ENCODE data around the gene SEPTIN2.
A peak's percentile ranks its signal among the peaks of the same experiment; 100 is the strongest.
"Not testable (repeated sequence)": the region's sequence is repeated elsewhere in the genome, so short reads cannot be mapped to it uniquely, and the experiment has no call there.

Gene SEPTIN2

DNA sequence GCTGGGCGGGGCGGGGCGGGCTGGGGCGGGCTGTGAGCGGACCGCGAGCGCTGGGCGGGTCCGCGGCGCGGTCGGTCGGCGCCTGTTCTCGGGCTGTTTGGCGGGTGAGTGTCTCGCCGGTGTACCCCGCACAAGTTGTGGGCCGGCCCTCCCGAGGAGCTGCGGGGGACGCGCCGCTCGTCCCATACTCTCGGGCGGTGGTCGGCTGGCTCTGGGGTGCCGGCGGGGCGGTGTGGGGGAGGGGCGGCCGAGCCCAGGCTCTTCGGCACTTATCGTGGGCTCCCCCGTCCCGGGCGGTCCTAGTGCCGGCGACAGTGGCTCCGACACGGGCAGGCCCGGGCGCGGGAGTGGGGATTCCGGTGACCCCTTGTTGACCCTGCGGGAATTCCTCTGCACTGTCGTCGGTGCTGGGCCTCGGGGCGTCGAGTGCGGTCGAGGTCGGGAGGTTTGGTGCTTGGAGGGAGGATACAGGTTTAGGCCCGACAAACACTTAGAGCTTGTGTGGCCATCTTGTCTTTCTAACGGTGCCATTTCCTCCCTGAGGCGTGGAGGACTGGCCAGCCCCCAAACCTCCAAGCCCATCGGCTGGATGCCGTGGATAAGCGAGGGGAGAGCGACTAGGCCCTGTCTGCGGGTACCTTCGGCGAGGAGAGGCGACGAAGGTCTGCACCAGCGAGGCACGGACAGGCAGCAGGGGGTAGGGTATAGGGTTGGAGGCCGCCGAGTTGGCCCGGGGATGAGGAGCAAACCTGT lies at the start of gene SEPTIN2:
Gene SEPTIN2 (plus strand): TSS at position 47 of the 753 bp plus-strand sequence. CDS start 8,308 bp downstream, outside the sequence.
- no peak for DNase-seq (ENCODE audit: low read depth, low spot score)

DNA sequence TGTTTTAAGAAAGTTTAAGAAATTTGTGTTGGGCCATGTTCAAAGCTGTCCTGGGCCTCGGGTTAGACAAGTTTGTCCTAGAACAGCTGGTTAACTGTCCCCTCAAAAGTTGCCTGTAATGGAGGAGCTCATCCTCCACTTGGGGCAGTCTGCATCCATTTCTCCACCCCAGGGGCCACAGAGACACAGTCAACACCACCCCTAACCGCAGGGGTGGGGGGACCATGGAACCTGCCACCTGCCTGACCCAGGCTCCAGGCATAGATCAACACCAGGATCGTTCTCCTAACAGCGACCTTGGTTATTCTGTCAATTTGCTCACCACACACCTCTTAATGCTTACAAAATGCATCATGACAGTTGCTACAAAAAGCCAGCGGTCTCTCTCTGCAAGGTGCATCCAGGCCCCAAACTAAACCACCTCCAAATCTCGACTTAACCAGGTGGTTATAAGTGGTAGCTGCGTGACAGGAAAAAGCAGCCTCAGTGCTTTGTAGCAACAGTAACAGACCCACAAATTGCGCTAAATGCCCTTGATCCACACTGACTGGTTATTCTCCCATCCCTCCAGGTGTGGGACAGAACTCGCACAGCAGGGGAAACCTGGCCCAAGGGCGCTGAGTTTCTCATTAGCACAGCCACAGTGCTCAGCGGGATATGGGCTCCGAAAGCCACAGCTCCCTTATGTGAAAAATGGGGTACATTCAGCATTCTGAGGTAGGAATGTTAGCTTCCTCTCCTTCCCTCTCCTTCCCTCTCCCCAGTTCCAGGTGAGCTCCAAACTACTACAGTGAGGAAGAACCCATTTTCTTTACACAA lies 48.3 kb upstream of the SEPTIN2 start:
- DNase-seq (ENCODE audit: low read depth, low spot score) = no peak

DNA sequence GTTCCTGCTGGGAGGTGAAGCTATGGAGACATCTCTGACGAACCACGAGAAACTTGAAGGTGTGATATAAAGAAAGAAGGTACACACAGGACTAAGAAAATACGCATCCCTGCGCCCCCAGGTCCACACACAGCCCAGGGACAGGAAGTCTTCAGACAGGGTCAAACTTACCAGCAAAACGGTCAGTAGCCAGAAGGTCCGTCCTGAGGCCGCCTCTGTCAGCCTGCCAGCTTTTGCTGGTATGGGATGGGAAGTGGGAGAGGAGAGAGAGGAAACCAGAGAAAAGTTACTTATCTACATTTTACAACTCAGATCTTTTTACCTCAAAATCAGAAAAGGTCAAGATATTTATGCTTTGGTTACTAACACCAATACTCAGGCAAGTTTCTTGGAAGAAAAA lies 47.4 kb upstream of the SEPTIN2 start:
- no peak for DNase-seq (ENCODE audit: low read depth, low spot score)

DNA sequence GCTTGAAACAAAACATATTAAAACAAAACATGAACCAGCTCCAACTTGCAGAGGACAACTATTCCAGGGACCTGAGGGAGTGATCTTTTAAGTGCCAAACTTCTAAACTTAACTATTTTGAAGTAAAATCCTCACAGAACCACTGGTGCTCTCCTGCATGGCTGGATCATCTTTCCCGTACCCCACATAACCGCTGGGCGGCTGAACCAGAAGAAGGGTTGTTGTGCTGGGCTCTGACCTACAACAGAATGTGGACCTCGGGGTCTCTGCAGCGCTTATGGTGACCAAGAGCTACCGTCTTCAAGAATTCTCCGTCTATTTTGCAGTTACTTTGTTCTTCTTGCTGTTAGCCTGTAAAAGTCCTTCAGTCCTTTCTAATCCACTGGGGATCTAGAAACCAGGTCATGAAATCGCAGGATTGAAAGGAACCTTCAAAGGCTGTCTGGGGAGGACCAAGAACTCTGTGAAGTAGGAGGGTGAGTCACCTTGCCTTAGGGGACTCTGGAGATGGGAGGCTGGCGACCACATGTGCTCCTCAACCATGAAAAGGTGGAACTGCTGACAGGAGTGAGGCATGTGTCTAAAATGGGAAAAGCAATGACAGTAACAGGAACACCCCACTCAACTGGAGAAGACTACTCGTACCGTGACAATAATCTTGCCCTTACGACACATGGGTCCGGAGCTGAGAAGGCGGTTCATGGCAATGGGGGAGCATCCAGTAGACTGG lies 46.8 kb upstream of the SEPTIN2 start:
- DNase-seq (ENCODE audit: low read depth, low spot score) = no peak

DNA sequence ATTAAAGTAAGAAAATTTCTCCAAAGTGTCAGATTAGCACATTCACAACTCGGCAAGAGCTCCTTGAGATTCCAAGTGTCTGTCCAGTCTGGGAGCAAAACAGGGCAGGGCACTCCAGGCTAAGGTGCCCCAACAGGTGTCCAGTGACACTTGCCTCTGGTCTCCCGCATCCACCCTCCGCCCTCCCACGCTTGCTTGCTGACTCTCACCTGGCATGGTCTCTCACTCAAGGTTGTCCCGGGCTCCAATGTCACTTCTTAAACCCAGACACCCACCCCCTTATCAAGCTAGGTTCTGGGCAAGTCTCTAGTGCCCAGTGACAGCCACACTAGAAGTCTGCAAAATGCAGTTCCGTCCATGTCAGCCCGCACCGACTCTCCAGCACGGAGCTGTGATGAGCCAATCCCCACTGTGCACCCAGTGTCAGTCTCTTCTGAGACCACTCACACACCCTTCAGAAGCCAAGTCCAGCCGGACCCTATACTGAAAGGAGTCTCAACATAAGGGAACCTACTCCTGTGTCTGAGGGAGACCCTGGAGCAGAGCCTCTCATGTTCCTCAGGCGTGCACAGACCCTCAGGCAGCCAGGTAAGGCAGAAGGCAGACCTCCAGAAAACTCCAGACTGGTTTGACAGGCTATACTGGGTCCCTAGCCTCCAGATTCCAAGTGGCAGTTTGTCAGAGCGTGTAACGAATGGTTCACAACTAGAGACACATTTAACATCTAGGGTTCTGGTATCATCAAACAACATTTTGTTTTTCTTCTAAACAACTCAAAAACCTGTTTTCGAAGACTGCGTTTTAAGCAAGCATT lies 45.8 kb upstream of the SEPTIN2 start:
- DNase-seq (ENCODE audit: low read depth, low spot score) = no peak

DNA sequence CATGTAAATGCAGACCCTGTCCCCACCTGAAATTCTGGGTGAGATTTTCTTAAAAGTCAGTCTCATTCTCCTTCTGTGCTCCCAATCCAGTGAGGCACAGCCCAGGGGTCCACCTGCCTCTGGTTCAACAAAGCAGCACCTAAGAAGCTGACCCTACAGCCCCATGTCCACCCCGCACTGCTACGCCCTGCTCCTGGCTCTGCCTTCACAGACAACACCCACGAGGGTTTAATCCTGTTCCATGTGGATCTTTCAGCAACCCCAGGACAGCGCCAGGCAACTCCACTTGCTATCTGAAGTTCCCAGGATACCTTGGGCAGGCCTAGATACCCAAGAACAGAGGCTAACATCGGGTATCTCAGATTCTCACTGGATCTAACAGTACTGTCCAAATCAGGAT lies 45.2 kb upstream of the SEPTIN2 start:
- DNase-seq (ENCODE audit: low read depth, low spot score) = no peak

DNA sequence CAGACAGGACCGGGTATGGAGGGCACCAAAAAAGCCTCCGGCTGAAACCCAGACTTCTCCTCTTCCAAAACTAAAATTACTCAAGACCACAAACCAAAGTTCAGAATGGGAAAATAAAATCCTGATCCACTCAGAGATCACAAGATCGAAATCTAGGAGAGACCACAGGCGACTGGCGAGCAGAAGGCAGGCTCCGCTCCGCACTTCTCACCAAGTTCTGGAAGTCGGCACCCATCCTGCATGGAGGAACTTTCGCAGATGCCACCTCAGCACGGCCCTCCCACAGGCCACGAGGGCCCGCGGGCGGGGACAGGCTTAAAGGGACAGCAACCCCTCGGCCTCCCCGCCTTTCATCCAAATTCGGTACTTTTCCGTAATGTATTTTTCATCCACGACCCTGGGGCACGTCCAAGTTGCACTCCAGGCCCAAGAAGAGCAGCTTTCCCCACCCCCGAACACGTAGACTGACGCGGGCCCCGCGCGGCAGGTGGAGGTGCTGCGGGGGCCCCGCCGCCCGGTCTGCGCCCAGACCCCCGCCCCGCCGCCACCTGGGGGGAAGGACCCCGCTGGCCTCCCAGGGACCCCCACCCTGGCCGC lies 43.9 kb upstream of the SEPTIN2 start:
- peak; percentile 33 for DNase-seq (ENCODE audit: low read depth, low spot score)

DNA sequence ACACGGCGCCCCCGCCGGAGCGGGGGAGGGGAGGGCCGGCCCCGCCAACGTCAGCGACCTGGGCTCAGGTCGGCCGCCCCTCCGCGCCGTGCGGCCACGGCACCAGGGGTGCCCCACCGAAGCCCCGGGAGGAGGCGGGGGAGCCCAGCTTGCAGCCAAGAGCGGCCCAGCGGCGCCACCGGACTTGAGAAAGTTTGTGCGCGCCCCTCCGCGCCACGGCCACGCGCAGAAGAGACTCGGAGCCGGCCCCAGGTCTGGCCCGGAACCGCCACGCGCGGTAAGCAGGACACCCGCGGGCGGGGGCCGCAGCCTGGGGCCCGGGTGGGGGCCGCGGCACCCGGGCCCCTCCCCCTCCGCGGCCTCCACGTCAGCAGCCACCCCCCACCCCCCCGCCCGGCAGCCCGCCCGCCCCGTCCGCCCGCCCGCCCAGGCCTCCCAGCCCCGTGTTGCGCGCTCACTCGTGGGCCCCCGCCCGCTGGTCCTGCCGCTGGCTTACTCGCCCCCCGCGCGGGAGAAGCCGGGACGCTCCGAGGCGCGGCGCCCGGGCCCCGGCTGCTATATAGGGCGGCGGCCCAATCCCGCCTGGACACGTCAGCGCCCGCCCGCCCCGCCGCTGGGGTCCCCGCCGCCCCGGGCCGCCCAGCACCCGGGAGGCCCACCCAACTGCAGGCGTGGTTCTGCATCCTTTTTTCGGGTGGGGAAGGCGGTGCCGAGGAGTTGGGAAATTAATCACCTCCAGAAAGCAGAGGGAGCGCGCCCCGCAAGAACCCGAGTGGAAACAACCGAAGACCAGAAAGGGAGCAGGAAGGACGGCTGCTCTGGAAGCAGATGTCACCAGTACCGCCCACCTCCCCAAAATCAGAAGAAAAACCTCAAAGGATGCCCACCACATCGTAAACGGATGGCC lies 43.2 kb upstream of the SEPTIN2 start:
- no peak for DNase-seq (ENCODE audit: low read depth, low spot score)

DNA sequence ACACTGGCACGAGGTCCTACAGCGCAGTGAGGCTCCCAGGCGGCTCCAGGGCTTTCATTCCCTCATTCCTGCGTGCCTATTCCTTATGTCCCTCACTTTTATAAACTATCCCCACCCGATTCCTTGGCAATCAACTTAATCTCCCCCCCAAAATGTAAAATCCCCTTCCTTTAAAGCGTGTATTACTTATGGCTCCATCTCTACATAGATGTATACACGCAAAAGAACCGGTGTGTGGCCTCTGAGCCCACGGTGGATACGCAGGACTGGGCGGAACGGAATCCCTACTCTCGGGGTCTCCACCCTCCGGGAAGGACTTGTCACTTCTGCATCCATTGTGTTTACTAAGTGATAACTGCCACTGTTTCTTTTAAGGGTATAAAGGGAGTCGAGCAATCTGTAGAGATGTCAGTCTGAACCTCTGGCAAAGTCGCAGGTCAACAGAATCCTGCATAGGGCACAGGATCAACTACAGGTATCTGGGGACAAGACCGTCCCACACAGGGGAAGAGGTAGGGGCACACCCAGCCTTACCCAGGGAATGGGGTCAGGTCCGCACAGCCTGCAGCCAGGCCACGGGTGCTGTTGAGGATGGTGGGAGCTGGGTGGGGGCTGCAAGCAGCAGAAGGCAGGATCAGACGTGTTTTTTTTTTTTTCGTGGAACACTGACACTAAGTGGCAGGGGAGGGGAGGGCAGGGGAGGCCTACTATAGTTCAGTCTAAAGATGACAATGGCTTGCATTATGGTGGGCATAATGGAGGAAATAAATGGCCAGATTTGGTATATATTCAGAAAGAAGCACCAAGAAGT lies 42.3 kb upstream of the SEPTIN2 start:
- no peak for DNase-seq (ENCODE audit: low read depth, low spot score)

DNA sequence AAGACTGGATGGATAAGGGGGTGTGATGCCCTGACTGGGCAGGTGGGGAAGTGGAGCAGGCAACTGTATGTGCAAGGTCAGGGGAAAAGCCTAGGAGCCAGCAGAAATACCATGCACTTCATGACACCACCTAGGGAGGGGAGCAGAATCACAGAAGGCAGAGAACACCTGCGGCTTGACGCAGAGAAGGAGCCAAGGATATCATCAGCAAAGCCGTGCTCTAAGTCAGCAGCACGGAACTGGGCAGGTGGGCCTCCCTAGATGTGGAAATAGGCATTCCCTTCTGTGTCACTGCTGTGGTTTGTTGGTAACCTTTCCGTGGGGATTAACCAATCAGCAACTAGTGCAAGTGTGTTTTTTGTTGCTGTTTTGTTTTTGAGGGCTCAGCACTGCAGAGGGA lies 41.6 kb upstream of the SEPTIN2 start:
- DNase-seq (ENCODE audit: low read depth, low spot score) = no peak

DNA sequence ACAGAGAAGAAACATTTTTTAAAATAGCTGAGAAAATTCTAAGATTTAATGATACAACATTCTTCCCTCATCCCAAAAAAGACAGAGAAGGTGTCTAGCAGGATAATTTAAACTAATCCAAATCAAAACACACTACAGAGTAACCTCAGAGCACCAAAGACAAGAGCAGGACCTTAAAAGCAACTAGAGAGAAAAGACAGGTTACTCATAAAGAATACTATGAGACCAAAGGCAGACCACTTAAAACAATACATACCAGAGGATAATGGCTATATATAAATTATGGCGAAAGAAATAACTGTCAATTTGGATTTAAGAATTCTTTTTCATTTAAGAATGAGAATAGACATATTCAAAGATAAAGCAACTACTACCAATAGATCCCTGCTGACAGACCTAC lies 40.2 kb upstream of the SEPTIN2 start:
- DNase-seq (ENCODE audit: low read depth, low spot score) = no peak

DNA sequence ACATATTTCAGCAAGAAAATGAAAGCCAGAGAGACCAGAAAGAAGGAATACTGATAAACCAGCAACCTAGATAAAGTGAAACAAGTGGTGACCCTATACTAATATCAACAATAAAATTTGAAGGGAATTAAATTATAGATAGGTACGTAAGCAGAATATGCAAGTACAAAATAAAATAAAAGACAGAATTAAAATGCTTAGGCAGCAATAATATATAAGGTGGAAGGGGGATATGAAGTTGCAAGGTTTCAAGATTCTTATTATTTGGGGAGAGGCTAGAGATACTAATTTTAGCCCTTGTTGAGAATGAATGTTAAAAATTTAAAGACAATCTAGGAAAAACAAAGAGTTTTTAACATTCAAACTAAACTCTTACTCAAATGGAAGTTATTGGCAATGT lies 39.8 kb upstream of the SEPTIN2 start:
- DNase-seq (ENCODE audit: low read depth, low spot score) = no peak

DNA sequence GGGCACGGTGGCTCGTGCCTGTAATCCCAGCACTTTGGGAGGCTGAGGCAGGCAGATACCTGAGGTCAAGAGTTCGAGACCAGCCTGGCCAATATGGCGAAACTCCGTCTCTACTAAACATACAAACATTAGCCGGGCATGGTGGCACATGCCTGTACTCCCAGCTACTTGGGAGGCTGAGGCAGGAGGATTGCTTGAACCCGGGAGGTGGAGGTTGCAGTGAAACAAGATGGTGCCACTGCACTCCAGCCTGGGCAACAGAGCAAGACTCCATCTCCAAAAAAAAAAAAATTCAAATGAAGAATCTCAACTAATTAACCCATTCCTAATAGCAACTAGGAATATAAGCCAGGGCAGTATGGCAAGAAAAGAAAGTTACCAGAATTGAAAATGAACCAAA lies 37.4 kb upstream of the SEPTIN2 start:
- DNase-seq (ENCODE audit: low read depth, low spot score) = not testable (repeated sequence)

DNA sequence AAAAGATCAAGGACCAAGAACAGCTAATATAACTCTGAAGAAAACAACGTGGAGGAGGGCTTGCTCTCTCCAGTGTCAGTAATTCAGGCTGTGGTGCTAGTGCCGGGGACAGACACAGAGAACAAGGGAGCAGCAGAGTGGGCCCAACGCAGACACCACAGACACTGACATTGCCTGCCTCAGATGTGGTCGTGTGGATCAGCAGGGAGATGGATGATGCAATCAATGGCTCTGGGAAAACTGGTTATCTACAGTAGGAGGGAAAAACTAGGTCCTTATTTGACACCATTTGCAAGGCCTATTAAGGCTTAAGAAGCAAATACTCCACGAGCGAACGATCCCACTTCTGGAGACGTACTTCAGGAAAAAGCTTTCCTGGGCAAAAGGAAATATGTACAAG lies 36.3 kb upstream of the SEPTIN2 start:
- no peak for DNase-seq (ENCODE audit: low read depth, low spot score)

DNA sequence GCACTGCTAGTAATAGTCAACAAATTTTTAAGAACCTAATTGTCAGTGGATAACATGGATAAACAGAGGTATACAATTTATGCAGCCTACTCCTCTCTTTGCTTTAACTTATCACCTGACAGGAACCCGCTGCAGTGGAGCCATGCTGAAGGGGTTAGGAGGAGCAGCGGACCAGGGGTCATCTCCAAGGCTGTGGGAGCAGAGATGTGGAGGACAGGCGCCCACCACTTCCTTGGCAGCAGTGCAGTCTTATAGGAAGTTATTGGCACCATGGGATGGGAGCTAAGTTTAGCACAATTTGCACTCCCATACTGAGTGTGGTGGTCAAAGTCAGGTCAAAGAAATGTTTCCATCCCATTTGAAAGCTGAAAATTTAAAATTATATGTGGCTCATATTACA lies 35.9 kb upstream of the SEPTIN2 start:
- DNase-seq (ENCODE audit: low read depth, low spot score) = no peak

DNA sequence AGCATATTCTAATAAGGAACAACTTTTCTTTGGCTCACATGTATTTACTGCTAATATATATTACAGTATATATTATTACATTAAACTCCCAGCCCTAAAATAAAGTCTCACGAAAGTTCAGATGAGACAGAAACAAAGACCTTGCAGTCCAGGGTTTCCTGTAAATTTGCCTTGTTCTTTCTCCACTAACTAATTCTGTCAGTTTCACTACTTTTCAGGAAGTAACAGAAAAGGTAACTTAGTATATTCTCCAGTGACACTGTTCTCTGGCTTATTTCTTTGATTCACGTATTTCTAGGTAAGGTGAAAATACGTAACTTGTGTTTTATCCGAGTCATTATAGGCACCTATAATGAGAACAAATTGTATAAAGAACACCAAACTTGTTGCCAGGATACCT lies 35.4 kb upstream of the SEPTIN2 start:
- no peak for DNase-seq (ENCODE audit: low read depth, low spot score)

DNA sequence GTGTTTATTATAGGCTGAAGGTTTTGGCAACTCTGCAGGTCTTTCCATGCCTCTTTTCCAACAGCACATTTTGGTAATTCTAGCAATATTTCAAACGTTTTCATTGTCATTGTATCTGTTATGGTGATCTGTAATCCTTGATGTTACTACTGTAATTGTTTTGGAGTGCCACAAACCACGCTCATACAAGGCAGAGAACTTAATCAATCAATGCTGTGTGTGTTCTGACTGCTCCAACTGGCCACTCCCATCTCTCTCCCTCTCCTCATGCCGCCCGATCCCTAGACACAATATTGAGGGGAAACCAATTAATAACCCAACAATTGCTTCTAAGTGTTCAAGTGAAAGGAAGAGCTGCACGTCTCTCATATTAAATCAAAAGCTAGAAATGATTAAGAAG lies 33.2 kb upstream of the SEPTIN2 start:
- DNase-seq (ENCODE audit: low read depth, low spot score) = no peak

DNA sequence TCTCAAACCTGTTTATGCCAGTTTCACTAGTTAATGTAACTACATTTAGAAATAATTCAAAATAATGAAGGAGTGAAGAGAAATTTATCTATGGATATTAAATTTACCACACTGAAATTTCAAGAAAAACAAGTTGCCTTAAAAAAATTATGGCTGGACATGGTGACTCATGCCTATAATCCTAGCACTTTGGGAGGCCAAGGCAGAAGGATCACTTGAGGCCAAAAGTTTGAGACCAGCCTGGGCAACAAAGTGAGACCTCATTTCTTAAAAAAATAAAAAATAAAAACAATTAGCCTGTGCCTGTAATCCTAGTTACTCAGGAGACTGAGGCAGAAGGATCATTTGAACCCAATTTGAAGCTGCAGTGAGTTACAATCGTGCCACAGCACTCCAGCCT lies 30.1 kb upstream of the SEPTIN2 start:
- DNase-seq (ENCODE audit: low read depth, low spot score) = no peak

Measured in smooth muscle cell of the brain vasculature (primary cell).